H1 (cell line): ENCODE results near the gene CCDC7. TPM values are rescaled to one million over a fixed set of nuclear protein-coding genes. Genes with fewer than 3 reads are reported as not detected.

ENCODE experiments used
- CTCF ChIA-PET: fragments of 300-600 bp; sonication (Branson Sonifier 250); formaldehyde crosslinking; loops from one replicate; lab custom pipeline; 2021; ENCODE audit not compliant: partially characterized antibody; lab: Charles Lee
- POLR2A ChIA-PET: fragments of 300-600 bp; sonication (Branson Sonifier 250); formaldehyde crosslinking; loops from one replicate; lab custom pipeline; 2021; ENCODE audit warnings: inconsistent platforms; ENCODE audit not compliant: partially characterized antibody; lab: Charles Lee
- DNase-seq, 2 experiments: peaks; one replicate each; pipeline versions ENCODE4 v3.0.0 to v3.0.0-alpha.2; 2010 to 2022; ENCODE audit warnings: low spot score in 2 of 2, low read depth in 1 of 2, mixed read lengths in 1 of 2
- FAIRE-seq: peaks from 2 replicates; lab custom pipeline; 2011; peaks lifted over from hg19 to GRCh38; lab: Jason Lieb, UNC
- H2AFZ ChIP-seq: 2 replicates; pipeline ENCODE4 v1.8.1; 2012; ENCODE audit warnings: low read length, inconsistent platforms
- H2AK5ac ChIP-seq: 2 replicates; pipeline ENCODE4 v1.6.1; 2013; ENCODE audit warnings: low read depth, low read length
- H2BK120ac ChIP-seq: replicated peaks from 2 replicates; pipeline ENCODE3; 2013; ENCODE audit warnings: low read depth, low read length, inconsistent platforms
- H2BK12ac ChIP-seq: 2 replicates; pipeline ENCODE4 v1.6.1; 2013; ENCODE audit warnings: low read depth, low read length
- H2BK15ac ChIP-seq: 2 replicates; pipeline ENCODE4 v1.6.1; 2013; ENCODE audit warnings: low read length
- H2BK20ac ChIP-seq: 2 replicates; pipeline ENCODE4 v1.6.1; 2013; ENCODE audit warnings: low read length
- H2BK5ac ChIP-seq: 2 replicates; pipeline ENCODE4 v1.6.1; 2013; ENCODE audit warnings: low read depth, low read length
- H3K14ac ChIP-seq: 2 replicates; pipeline ENCODE4 v1.6.1; 2013; ENCODE audit warnings: inconsistent platforms; ENCODE audit not compliant: insufficient read length
- H3K18ac ChIP-seq: 2 replicates; pipeline ENCODE4 v1.6.1; 2013; ENCODE audit warnings: low read length; ENCODE audit errors: extremely low read depth
- H3K23ac ChIP-seq: 2 replicates; pipeline ENCODE4 v1.6.1; 2013; ENCODE audit warnings: inconsistent platforms; ENCODE audit not compliant: insufficient read length
- H3K23me2 ChIP-seq: 2 replicates; pipeline ENCODE4 v1.6.1; 2013; ENCODE audit warnings: low read depth, low read length
- H3K27ac ChIP-seq: 2 replicates; pipeline ENCODE4 v1.6.1; 2011; ENCODE audit warnings: low read depth, low read length, inconsistent platforms
- H3K27me3 ChIP-seq, 4 experiments: replicated peaks in 1 of 4; 1 replicate in 1 of 4; 2 replicates in 3 of 4; pipeline versions ENCODE4 v1.6.1 to v1.8.1; 2011 to 2013; ENCODE audit warnings: low read length in 3 of 4, mild to moderate bottlenecking in 3 of 4, inconsistent platforms in 2 of 4, mixed read lengths in 2 of 4, moderate library complexity in 1 of 4; ENCODE audit not compliant: control insufficient read depth in 3 of 4, insufficient read depth in 3 of 4; ENCODE audit errors: extremely low read depth in 1 of 4
- H3K36me3 ChIP-seq, 4 experiments: 2 replicates each; pipeline versions ENCODE4 v1.6.1 to v1.8.1; 2011 to 2013; ENCODE audit warnings: mild to moderate bottlenecking in 4 of 4, low read length in 3 of 4, moderate library complexity in 2 of 4, control low read depth in 1 of 4, inconsistent platforms in 1 of 4; ENCODE audit not compliant: insufficient read depth in 4 of 4, control insufficient read depth in 2 of 4
- H3K4ac ChIP-seq: replicated peaks from 2 replicates; pipeline ENCODE3; 2013; ENCODE audit warnings: low read length, low read depth, mixed read lengths, inconsistent platforms; ENCODE audit not compliant: insufficient read length
- H3K4me1 ChIP-seq, 4 experiments: replicated peaks in 1 of 4; 1 replicate in 1 of 4; 2 replicates in 3 of 4; pipeline versions ENCODE4 v1.6.1 to v1.8.1; 2011 to 2013; ENCODE audit warnings: low read length in 3 of 4, inconsistent platforms in 2 of 4, mixed read lengths in 1 of 4; ENCODE audit not compliant: insufficient read depth in 4 of 4, control insufficient read depth in 3 of 4
- H3K4me2 ChIP-seq, 2 experiments: 2 replicates each; pipeline versions ENCODE4 v1.6.1 to v1.8.1; 2011 to 2013; ENCODE audit warnings: low read depth in 2 of 2, low read length in 2 of 2, control low read depth in 1 of 2, inconsistent platforms in 1 of 2, mild to moderate bottlenecking in 1 of 2; ENCODE audit not compliant: insufficient read depth in 1 of 2
- H3K4me3 ChIP-seq, 4 experiments: fragments of 200-600, 300-600 bp in 1 of 4; sonication (generic), shearing (Covaris generic), sonication (Bioruptor Twin) in 1 of 4; 2 replicates each; pipeline versions ENCODE4 v1.5.1 to v1.8.1; 2011 to 2016; ENCODE audit warnings: low read length in 4 of 4, low read depth in 3 of 4, control low read depth in 2 of 4, inconsistent platforms in 2 of 4, mild to moderate bottlenecking in 2 of 4, mixed read lengths in 1 of 4, moderate library complexity in 1 of 4; ENCODE audit not compliant: insufficient read depth in 2 of 4; ENCODE audit errors: extremely low read depth in 1 of 4
- H3K56ac ChIP-seq: replicated peaks from 2 replicates; pipeline ENCODE3; 2013; ENCODE audit warnings: low read depth, mild to moderate bottlenecking, mixed read lengths, low read length, inconsistent platforms; ENCODE audit not compliant: insufficient read length
- H3K79me1 ChIP-seq: 2 replicates; pipeline ENCODE4 v1.6.1; 2013; ENCODE audit warnings: low read depth, low read length, control low read depth
- H3K79me2 ChIP-seq, 2 experiments: 2 replicates each; pipeline versions ENCODE4 v1.6.1 to v1.8.1; 2012 to 2013; ENCODE audit warnings: low read length in 2 of 2, mild to moderate bottlenecking in 2 of 2, inconsistent platforms in 1 of 2; ENCODE audit not compliant: insufficient read depth in 2 of 2, control insufficient read depth in 1 of 2
- H3K9ac ChIP-seq, 4 experiments: replicated peaks in 1 of 4; 1 replicate in 1 of 4; 2 replicates in 3 of 4; pipeline versions ENCODE4 v1.6.1 to v1.8.1; 2011 to 2013; ENCODE audit warnings: low read depth in 3 of 4, low read length in 3 of 4, control low read depth in 2 of 4, mild to moderate bottlenecking in 2 of 4, moderate library complexity in 2 of 4, inconsistent platforms in 1 of 4; ENCODE audit errors: extremely low read depth in 1 of 4
- H3K9me3 ChIP-seq, 2 experiments: 2 replicates each; pipeline versions ENCODE4 v1.6.1 to v1.8.1; 2012 to 2013; ENCODE audit warnings: mild to moderate bottlenecking in 2 of 2, moderate library complexity in 2 of 2, control low read depth in 1 of 2, inconsistent platforms in 1 of 2, low read depth in 1 of 2, low read length in 1 of 2, mixed read lengths in 1 of 2; ENCODE audit not compliant: insufficient read depth in 2 of 2
- H4K20me1 ChIP-seq, 2 experiments: replicated peaks in 1 of 2; 2 replicates each; pipeline versions ENCODE3 to v1.8.1; 2011 to 2013; ENCODE audit warnings: inconsistent platforms in 2 of 2, low read length in 2 of 2, mild to moderate bottlenecking in 1 of 2; ENCODE audit not compliant: insufficient read depth in 2 of 2, control insufficient read depth in 1 of 2
- H4K5ac ChIP-seq: 2 replicates; pipeline ENCODE4 v1.6.1; 2013; ENCODE audit warnings: low read length, low read depth, mixed read lengths, inconsistent platforms; ENCODE audit not compliant: insufficient read length
- H4K8ac ChIP-seq: 2 replicates; pipeline ENCODE4 v1.8.0; 2013; ENCODE audit warnings: mild to moderate bottlenecking, moderate library complexity, low read length, inconsistent platforms; ENCODE audit not compliant: insufficient read depth; ENCODE audit errors: extremely low read depth
- H4K91ac ChIP-seq: replicated peaks from 2 replicates; pipeline ENCODE3; 2013; ENCODE audit warnings: low read length, mixed read lengths, inconsistent platforms; ENCODE audit not compliant: insufficient read length
- CREB1 ChIP-seq: IDR thresholded peaks from 2 replicates; pipeline ENCODE4 v1.6.1; 2012; ENCODE audit warnings: inconsistent platforms
- EP300 ChIP-seq, 2 experiments: IDR thresholded peaks; 1 replicate in 1 of 2; 2 replicates in 1 of 2; pipeline ENCODE4 v1.6.1; 2011 to 2012; ENCODE audit warnings: low read depth in 2 of 2, low read length in 2 of 2, mild to moderate bottlenecking in 2 of 2, borderline replicate concordance in 1 of 2, inconsistent platforms in 1 of 2, moderate library complexity in 1 of 2
- FOSL1 ChIP-seq: IDR thresholded peaks from 2 replicates; pipeline ENCODE4 v1.6.1; 2011; ENCODE audit warnings: mild to moderate bottlenecking, low read depth, low read length, moderate library complexity; ENCODE audit not compliant: insufficient read depth
- HDAC6 ChIP-seq: IDR thresholded peaks from one replicate; pipeline ENCODE4 v1.7.1; 2012; ENCODE audit warnings: low read depth, mild to moderate bottlenecking, inconsistent platforms, low read length, moderate library complexity
- MAFK ChIP-seq: IDR thresholded peaks from 2 replicates; pipeline ENCODE4 v1.6.1; 2012; ENCODE audit warnings: low read depth, mild to moderate bottlenecking, improper control_type of control experiment, low read length
- PHF8 ChIP-seq: fragments of 200-600 bp; sonication (generic); conservative IDR thresholded peaks from 2 replicates; pipeline ENCODE4 v1.7.1; 2012; ENCODE audit warnings: low read depth, mild to moderate bottlenecking, inconsistent platforms, low read length, moderate library complexity
- RBBP5 ChIP-seq: IDR thresholded peaks from 2 replicates; pipeline ENCODE4 v1.7.1; 2012; ENCODE audit warnings: low read depth, mild to moderate bottlenecking, inconsistent platforms, low read length, moderate library complexity, borderline replicate concordance
- TBP ChIP-seq: IDR thresholded peaks from 2 replicates; pipeline ENCODE4 v1.6.1; 2011; ENCODE audit warnings: low read depth, low read length, improper control_type of control experiment
- USF2 ChIP-seq: IDR thresholded peaks from 2 replicates; pipeline ENCODE4 v1.6.1; 2011; ENCODE audit warnings: low read length, improper control_type of control experiment
- polyA plus RNA-seq, 7 experiments: library from polyadenylated mRNA; depleted of rRNA in 3 of 7; stranded (reverse) in 5 of 7; unstranded in 2 of 7; fragments of >200 nt in 5 of 7; fragments of 200-250 nt in 2 of 7; gene quantifications; 1 replicate in 5 of 7; 2 replicates in 1 of 7; 4 replicates in 1 of 7; pipeline versions ENCODE4 v1.2.1 to v1.2.3, GENCODE V29; 2011 to 2013; ENCODE audit warnings: missing spikeins in 2 of 7, mixed read lengths in 2 of 7
- total RNA-seq: library from RNA; stranded (reverse); fragmentation: NEBNext Ultra II Directional; extraction: Animal tissue kit (Norgen Biotek cat#: 25700); gene quantifications from 2 replicates; pipeline ENCODE4 v1.2.1, GENCODE V29; 2021

CCDC7 gene
- total and polyA plus RNA-seq, 2 of the 8 experiments (the other 6 are each of a cell fraction or from before 2014, with no cell fraction given): 0.18 to 0.74 TPM

GRCh38 chr10:32481606-32482005, 35.7 kb downstream of the CCDC7 start:
- H3K56ac ChIP-seq: no peak overlapping the region
- no peak overlapping the region for H4K91ac ChIP-seq
- FAIRE-seq (no peak), DNase-seq (no peak)
- no peaks in the 10 kb centered on the region for H3K27me3 ChIP-seq
- H3K79me2 ChIP-seq: no peaks in the 10 kb centered on the region
- no peak overlapping the region for H2BK15ac ChIP-seq
- no peak overlapping the region for H4K8ac ChIP-seq
- H3K4me1 ChIP-seq: no peaks in the 10 kb centered on the region
- H4K20me1 ChIP-seq: no peaks in the 10 kb centered on the region
- no peak overlapping the region for H3K18ac ChIP-seq
- no peak overlapping the region for H3K27ac ChIP-seq
- H3K9ac ChIP-seq: no peak overlapping the region
- H3K36me3 ChIP-seq: no peaks in the 10 kb centered on the region
- H2AFZ ChIP-seq: no peak overlapping the region
- H3K14ac ChIP-seq: no peak overlapping the region
- no peak overlapping the region for H3K23ac ChIP-seq
- TF ChIP-seq FOSL1 (no peak), USF2 (no peak), PHF8 (no peak), EP300 (IDR thresholded peaks at IDR 0.05; ENCODE audit: borderline replicate concordance in 1 of 2, low read depth in 2 of 2, low read length in 2 of 2) (no peak), MAFK (no peak), HDAC6 (no peak), TBP (no peak), CREB1 (no peak), RBBP5 (no peak)
- no peak overlapping the region for H2AK5ac ChIP-seq
- H3K4me2 ChIP-seq: no peak overlapping the region
- H3K4ac ChIP-seq: no peak overlapping the region
- no peak overlapping the region for H2BK120ac ChIP-seq
- H2BK12ac ChIP-seq: no peak overlapping the region
- H2BK5ac ChIP-seq: no peak overlapping the region
- H3K9me3 ChIP-seq: no peaks in the 10 kb centered on the region; a peak in 1 of 4 replicates
- H2BK20ac ChIP-seq: no peak overlapping the region
- ChIA-PET POLR2A (no interaction called here), CTCF (no interaction called here)
- no peak overlapping the region for H4K5ac ChIP-seq
- H3K23me2 ChIP-seq: no peaks in the 10 kb centered on the region
- no peak overlapping the region for H3K4me3 ChIP-seq
- no peaks in the 10 kb centered on the region for H3K79me1 ChIP-seq
